ENCODE results near the gene SPPL2B. TPM values are rescaled to one million over a fixed set of nuclear protein-coding genes. Genes with fewer than 3 reads are reported as not detected.

SPPL2B gene
- total and polyA plus RNA-seq, 2 experiments from 2014 or later: 40.9 to 87.7 TPM

GRCh38 chr19:2286402-2287140 lies 41.9 kb upstream of the SPPL2B start:
- TF ChIP-seq EZH2phosphoT487 (IDR thresholded peaks at IDR 0.05; ENCODE audit: low read depth, severe bottlenecking, unreplicated experiment): no peak
- no peak for TF ChIP-seq EZH2 (IDR thresholded peaks at IDR 0.05; ENCODE audit: borderline replicate concordance)
- Histone ChIP-seq H3K79me2 (no peaks in the 10 kb centered on the region), H4K20me1 (ENCODE audit: insufficient read depth, poor library complexity, severe bottlenecking) (peaks cover 3% of the 10 kb centered on the region), H3K4me2 (no peak overlapping the region), H3K27ac (no peak overlapping the region), H3K9me2 (replicated peaks; ENCODE audit: insufficient read depth) (no peaks in the 10 kb centered on the region), H3K27me3 (peaks cover 63% of the 10 kb centered on the region), H3K4me1 (ENCODE audit: insufficient read depth) (peaks cover 26% of the 10 kb centered on the region), H3K36me3 (replicated peaks; ENCODE audit: insufficient read depth, low read depth) (no peaks in the 10 kb centered on the region), H3K4me3 (no peak overlapping the region), H3K9me3 (ENCODE audit: low read depth) (no peaks in the 10 kb centered on the region), H2AFZ (no peak overlapping the region)
- WGBS (ENCODE audit: low lambda C conversion rate, missing lambda C conversion rate): 86% methylated on average over 20 of the region's 20 CpGs
- DNase-seq (ENCODE audit: low spot score): no peak

GRCh38 chr19:2287585-2288337 lies 40.7 kb upstream of the SPPL2B start:
- H4K20me1 ChIP-seq (ENCODE audit: insufficient read depth, poor library complexity, severe bottlenecking): peaks cover 3% of the 10 kb centered on the region
- H3K4me2 ChIP-seq: no peak overlapping the region
- no peak overlapping the region for H3K27ac ChIP-seq
- H2AFZ ChIP-seq: no peak overlapping the region
- no peak overlapping the region for H3K4me3 ChIP-seq
- TF ChIP-seq EZH2 (IDR thresholded peaks at IDR 0.05; ENCODE audit: borderline replicate concordance) (no peak), EZH2phosphoT487 (IDR thresholded peaks at IDR 0.05; ENCODE audit: low read depth, severe bottlenecking, unreplicated experiment) (no peak)
- TF ChIP-seq, protein P1, sequence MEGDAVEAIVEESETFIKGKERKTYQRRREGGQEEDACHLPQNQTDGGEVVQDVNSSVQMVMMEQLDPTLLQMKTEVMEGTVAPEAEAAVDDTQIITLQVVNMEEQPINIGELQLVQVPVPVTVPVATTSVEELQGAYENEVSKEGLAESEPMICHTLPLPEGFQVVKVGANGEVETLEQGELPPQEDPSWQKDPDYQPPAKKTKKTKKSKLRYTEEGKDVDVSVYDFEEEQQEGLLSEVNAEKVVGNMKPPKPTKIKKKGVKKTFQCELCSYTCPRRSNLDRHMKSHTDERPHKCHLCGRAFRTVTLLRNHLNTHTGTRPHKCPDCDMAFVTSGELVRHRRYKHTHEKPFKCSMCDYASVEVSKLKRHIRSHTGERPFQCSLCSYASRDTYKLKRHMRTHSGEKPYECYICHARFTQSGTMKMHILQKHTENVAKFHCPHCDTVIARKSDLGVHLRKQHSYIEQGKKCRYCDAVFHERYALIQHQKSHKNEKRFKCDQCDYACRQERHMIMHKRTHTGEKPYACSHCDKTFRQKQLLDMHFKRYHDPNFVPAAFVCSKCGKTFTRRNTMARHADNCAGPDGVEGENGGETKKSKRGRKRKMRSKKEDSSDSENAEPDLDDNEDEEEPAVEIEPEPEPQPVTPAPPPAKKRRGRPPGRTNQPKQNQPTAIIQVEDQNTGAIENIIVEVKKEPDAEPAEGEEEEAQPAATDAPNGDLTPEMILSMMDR (IDR thresholded peaks at IDR 0.05; ENCODE audit: poor library complexity): no peak
- no peaks in the 10 kb centered on the region for H3K79me2 ChIP-seq
- peaks cover 65% of the 10 kb centered on the region for H3K27me3 ChIP-seq
- WGBS (ENCODE audit: low lambda C conversion rate, missing lambda C conversion rate): 87% methylated on average over 13 of the region's 13 CpGs
- no peaks in the 10 kb centered on the region for H3K9me3 ChIP-seq (ENCODE audit: low read depth)
- peaks cover 15% of the 10 kb centered on the region for H3K4me1 ChIP-seq (ENCODE audit: insufficient read depth)
- no peak for DNase-seq (ENCODE audit: low spot score)
- H3K36me3 ChIP-seq (replicated peaks; ENCODE audit: insufficient read depth, low read depth): no peaks in the 10 kb centered on the region
- no peaks in the 10 kb centered on the region for H3K9me2 ChIP-seq (replicated peaks; ENCODE audit: insufficient read depth)

DNA sequence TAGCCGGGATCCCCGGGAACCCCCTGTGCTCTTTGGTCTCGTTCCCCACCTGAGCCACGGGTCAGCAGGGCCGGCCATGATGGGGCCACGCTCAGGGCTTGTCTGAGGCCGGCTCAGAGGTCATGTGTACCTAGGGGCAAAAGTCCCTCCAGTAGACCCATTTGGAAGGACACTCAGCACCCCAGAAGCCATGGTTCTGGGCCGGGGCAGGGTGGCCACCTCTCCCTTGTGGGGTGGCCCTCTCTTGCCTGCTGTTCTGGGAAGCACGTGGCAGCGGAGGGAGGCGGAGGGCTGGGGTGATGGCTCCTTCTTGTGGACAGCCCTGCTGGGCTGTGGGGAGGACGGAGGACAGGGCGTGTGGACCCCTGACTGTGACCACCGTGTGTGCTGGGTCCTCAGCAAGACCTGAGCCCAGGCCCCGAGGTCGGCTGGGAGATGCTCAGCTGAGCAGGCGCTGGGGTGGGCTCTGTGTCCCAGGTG lies 40.1 kb upstream of the SPPL2B start:
- Histone ChIP-seq H3K27me3 (peaks cover 66% of the 10 kb centered on the region), H2AFZ (no peak overlapping the region), H3K4me1 (ENCODE audit: insufficient read depth) (peaks cover 15% of the 10 kb centered on the region), H3K27ac (no peak overlapping the region), H3K79me2 (no peaks in the 10 kb centered on the region), H3K9me3 (ENCODE audit: low read depth) (no peaks in the 10 kb centered on the region), H4K20me1 (ENCODE audit: insufficient read depth, poor library complexity, severe bottlenecking) (peaks cover 3% of the 10 kb centered on the region), H3K36me3 (replicated peaks; ENCODE audit: insufficient read depth, low read depth) (no peaks in the 10 kb centered on the region), H3K4me2 (no peak overlapping the region), H3K4me3 (no peak overlapping the region), H3K9me2 (replicated peaks; ENCODE audit: insufficient read depth) (no peaks in the 10 kb centered on the region)
- 90% methylated on average over 17 of the region's 17 CpGs for WGBS (ENCODE audit: low lambda C conversion rate, missing lambda C conversion rate)
- no peak for DNase-seq (ENCODE audit: low spot score)
- TF ChIP-seq EZH2 (IDR thresholded peaks at IDR 0.05; ENCODE audit: borderline replicate concordance): no peak
- TF ChIP-seq, protein P1 (IDR thresholded peaks at IDR 0.05; ENCODE audit: poor library complexity): no peak
- no peak for TF ChIP-seq EZH2phosphoT487 (IDR thresholded peaks at IDR 0.05; ENCODE audit: low read depth, severe bottlenecking, unreplicated experiment)

All from hepatocyte (in vitro differentiated cells).